DMS 273 (cell line): ENCODE data around the gene GNAI2.
"Not testable (repeated sequence)": the region's sequence is repeated elsewhere in the genome, so short reads cannot be mapped to it uniquely, and the experiment has no call there.

ENCODE experiments used
- DNase-seq: peaks from one replicate; lab custom pipeline; 2025; ENCODE audit not compliant: unreplicated experiment; lab: John Stamatoyannopoulos, UW

The GNAI2 gene

GRCh38 chr3:50243543-50243895 lies 7.5 kb downstream of the GNAI2 start:
- no peak for DNase-seq

GRCh38 chr3:50244813-50245212 lies 8.8 kb downstream of the GNAI2 start:
- DNase-seq = not testable (repeated sequence)

GRCh38 chr3:50245251-50245745 lies 9.3 kb downstream of the GNAI2 start:
- no peak for DNase-seq

GRCh38 chr3:50245831-50246516 lies 10.0 kb downstream of the GNAI2 start:
- DNase-seq = peak; percentile 89

- no peak for DNase-seq
These were observed 10.5 kb downstream of the GNAI2 start for GRCh38 chr3:50246517-50246954.

- DNase-seq = no peak
These were observed 12.4 kb downstream of the GNAI2 start for GRCh38 chr3:50248387-50248786.

- DNase-seq = no peak
These were observed 13.5 kb downstream of the GNAI2 start for GRCh38 chr3:50249457-50249856.

- no peak for DNase-seq
These were observed 14.5 kb downstream of the GNAI2 start for GRCh38 chr3:50250514-50250913.

GRCh38 chr3:50251220-50251619 lies 15.2 kb downstream of the GNAI2 start:
- no peak for DNase-seq

GRCh38 chr3:50254577-50255250 lies 18.7 kb downstream of the GNAI2 start:
- DNase-seq = no peak

- DNase-seq = peak; percentile 27
These were observed 19.2 kb downstream of the GNAI2 start for GRCh38 chr3:50255251-50255615.

- DNase-seq = peak; percentile 25
These were observed 21.2 kb downstream of the GNAI2 start for GRCh38 chr3:50256978-50257890.

GRCh38 chr3:50258029-50258680 lies 22.2 kb downstream of the GNAI2 start:
- DNase-seq = no peak

- no peak for DNase-seq
These were observed 23.0 kb downstream of the GNAI2 start for GRCh38 chr3:50258979-50259378.

- DNase-seq = no peak
These were observed 23.5 kb downstream of the GNAI2 start for GRCh38 chr3:50259432-50260026.

GRCh38 chr3:50260027-50260941 lies 24.3 kb downstream of the GNAI2 start:
- DNase-seq = peak; percentile 91

GRCh38 chr3:50260942-50261441 lies 25.0 kb downstream of the GNAI2 start:
- DNase-seq = no peak

- no peak for DNase-seq
These were observed 25.5 kb downstream of the GNAI2 start for GRCh38 chr3:50261505-50261904.

- not testable (repeated sequence) for DNase-seq
These were observed 26.2 kb downstream of the GNAI2 start for GRCh38 chr3:50262200-50262599.
